Right cardiac atrium (tissue), 5 donors: ENCODE measurements around the gene INS. TPM values are rescaled to one million over a fixed set of nuclear protein-coding genes. Genes with fewer than 3 reads are reported as not detected.

ENCODE experiments used
- ATAC-seq, 2 donors: fragments of 200-7000 bp; cut with Tn5 transposase; one replicate each; pipeline versions ENCODE4 v1.8.0 to v1.9.1; 2020; ENCODE audit warnings: moderate library complexity in 2 of 2, mild to moderate bottlenecking in 1 of 2
- DNase-seq, 3 donors: peaks; one replicate each; pipeline ENCODE4 v3.0.0-alpha.2; 2020
- H3K27ac ChIP-seq: one replicate; pipeline ENCODE4 v1.5.1; 2013; ENCODE audit warnings: mild to moderate bottlenecking, low read length, control low read depth, moderate library complexity
- H3K27me3 ChIP-seq: one replicate; pipeline ENCODE4 v1.6.1; 2013; ENCODE audit not compliant: control insufficient read depth, insufficient read depth
- H3K4me1 ChIP-seq: one replicate; pipeline ENCODE4 v1.6.1; 2013; ENCODE audit warnings: low read length; ENCODE audit not compliant: control insufficient read depth, insufficient read depth
- H3K4me3 ChIP-seq: one replicate; pipeline ENCODE4 v1.5.1; 2013; ENCODE audit warnings: low read length, control low read depth
- H3K9me3 ChIP-seq: one replicate; pipeline ENCODE4 v1.6.1; 2013; ENCODE audit warnings: low read length; ENCODE audit not compliant: control insufficient read depth
- WGBS: extraction: QIAGEN DNeasy Blood & Tissue Kit; methylation state at CpG from one replicate; pipeline ENCODE4 v1.1.7; 2013; 5-methylcytosine and 5-hydroxymethylcytosine counted together
- intact Hi-C, 4 donors: fragments of 100-400 bp; cut with DNase I; formaldehyde crosslinking; loops; one replicate each; pipeline versions ENCODE4 v1.11.0 to v1.14.0; 2022 to 2023
- polyA plus RNA-seq: library from polyadenylated mRNA; stranded (reverse); fragments of 200-250 nt; gene quantifications from one replicate; pipeline ENCODE4 v1.2.3, GENCODE V29; 2013
- total RNA-seq, 4 donors: library from RNA; stranded (reverse); fragmentation: NEBNext Ultra II Directional; extraction: Animal tissue kit (Norgen Biotek cat#: 25700); gene quantifications; one replicate each; pipeline ENCODE4 v1.2.1, GENCODE V29; 2021
- donor health status: healthy with polysubstance abuse.
- donor health status: DM: no; HTN: yes; CAD: no.
- donor health status: DM: no; HTN: no; CAD: no.
- donor health status: DM: no; HTN: yes; CAD: no; lungs with severe emphysema.
- donor health status: DM: yes; HTN: yes; CAD: no.

INS gene
- total and polyA plus RNA-seq, 5 donors = 1.1 TPM; not detected in 4

DNA sequence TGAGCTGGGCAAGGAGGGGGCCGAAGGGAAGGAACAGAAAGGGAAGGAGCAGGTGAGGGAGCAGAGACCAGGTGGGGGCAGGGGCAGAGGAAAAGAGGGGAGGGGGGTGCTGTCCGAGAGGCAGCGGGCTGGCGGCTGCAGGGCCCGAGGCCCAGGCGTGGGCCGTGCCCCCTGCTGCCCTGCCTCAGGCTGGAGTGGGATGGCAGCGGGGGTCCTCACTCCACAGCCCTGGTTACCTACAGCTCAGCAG is 24.1 kb downstream of the INS start:
- ATAC-seq (peak in 1 of 2 donors; percentile 12), DNase-seq (peak in 1 of 3 donors; percentile 41)
- H3K4me1 ChIP-seq = no peaks in the 10 kb centered on the region
- H3K27me3 ChIP-seq = no peaks in the 10 kb centered on the region
- H3K27ac ChIP-seq = no peak overlapping the region
- no peaks in the 10 kb centered on the region for H3K9me3 ChIP-seq
- intact Hi-C loops = loop anchor here in 1 of 4 donors (5.0 kb wide), 1 partner anchor 40 kb away; no protein-coding TSS in a partner anchor
- WGBS = 37% methylated on average over 8 of the region's 8 CpGs
- H3K4me3 ChIP-seq = peak overlapping the region; percentile 34

GRCh38 chr11:2136209-2136951 is 24.6 kb downstream of the INS start:
- intact Hi-C loops = loop anchor here in 1 of 4 donors (5.0 kb wide), 1 partner anchor 39 kb away; no protein-coding TSS in a partner anchor
- no peaks in the 10 kb centered on the region for H3K9me3 ChIP-seq
- no peak overlapping the region for H3K27ac ChIP-seq
- peak in 1 of 3 donors; percentile 56 for DNase-seq
- H3K27me3 ChIP-seq = no peaks in the 10 kb centered on the region
- ATAC-seq = no peak
- no peaks in the 10 kb centered on the region for H3K4me1 ChIP-seq
- WGBS = 60% methylated on average over 24 of the region's 24 CpGs
- peak overlapping the region; percentile 34 for H3K4me3 ChIP-seq

DNA sequence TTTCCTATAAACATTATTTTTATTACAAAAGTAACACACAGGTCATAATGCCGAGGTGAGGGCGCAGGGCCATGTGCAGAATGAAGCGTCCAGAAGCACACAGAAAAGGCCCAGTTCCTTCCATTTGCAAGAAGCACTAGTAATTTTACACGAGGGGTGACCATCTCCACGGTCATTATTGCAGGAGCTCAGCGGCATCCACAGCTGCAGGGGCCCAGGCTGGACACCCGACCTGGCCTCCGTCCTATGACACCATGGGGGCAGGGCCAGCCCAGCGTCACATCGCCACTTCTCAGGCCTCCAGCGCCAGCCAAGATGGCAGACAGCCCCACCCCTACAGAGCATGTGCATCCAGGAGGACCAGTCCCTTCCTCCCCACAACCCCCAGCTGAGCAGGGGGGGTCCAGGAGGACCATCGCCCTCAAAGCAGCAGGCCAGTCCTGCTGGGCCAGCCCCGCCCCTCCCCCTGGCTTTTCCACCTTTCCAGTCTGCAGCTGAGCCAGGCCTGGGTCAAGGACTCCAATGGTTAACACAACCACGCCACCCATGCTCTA is 25.3 kb downstream of the INS start:
- ATAC-seq = no peak
- 80% methylated on average over 14 of the region's 14 CpGs for WGBS
- Histone ChIP-seq H3K9me3 (no peaks in the 10 kb centered on the region), H3K27me3 (no peaks in the 10 kb centered on the region), H3K27ac (no peak overlapping the region), H3K4me1 (no peaks in the 10 kb centered on the region), H3K4me3 (no peak overlapping the region)
- intact Hi-C loops = loop anchor here in 1 of 4 donors (5.0 kb wide), 1 partner anchor 38 kb away; no protein-coding TSS in a partner anchor
- peak in 1 of 3 donors; percentile 50 for DNase-seq

GRCh38 chr11:2135018-2135569 is 25.9 kb downstream of the INS start:
- Histone ChIP-seq H3K27ac (no peak overlapping the region), H3K4me3 (no peak overlapping the region), H3K4me1 (no peaks in the 10 kb centered on the region), H3K27me3 (no peaks in the 10 kb centered on the region), H3K9me3 (no peaks in the 10 kb centered on the region)
- intact Hi-C loops = loop anchor here in 1 of 4 donors (5.0 kb wide), 1 partner anchor 38 kb away; no protein-coding TSS in a partner anchor
- DNase-seq = peak in 1 of 3 donors; percentile 48
- ATAC-seq = no peak
- WGBS = 84% methylated on average over 26 of the region's 26 CpGs

DNA sequence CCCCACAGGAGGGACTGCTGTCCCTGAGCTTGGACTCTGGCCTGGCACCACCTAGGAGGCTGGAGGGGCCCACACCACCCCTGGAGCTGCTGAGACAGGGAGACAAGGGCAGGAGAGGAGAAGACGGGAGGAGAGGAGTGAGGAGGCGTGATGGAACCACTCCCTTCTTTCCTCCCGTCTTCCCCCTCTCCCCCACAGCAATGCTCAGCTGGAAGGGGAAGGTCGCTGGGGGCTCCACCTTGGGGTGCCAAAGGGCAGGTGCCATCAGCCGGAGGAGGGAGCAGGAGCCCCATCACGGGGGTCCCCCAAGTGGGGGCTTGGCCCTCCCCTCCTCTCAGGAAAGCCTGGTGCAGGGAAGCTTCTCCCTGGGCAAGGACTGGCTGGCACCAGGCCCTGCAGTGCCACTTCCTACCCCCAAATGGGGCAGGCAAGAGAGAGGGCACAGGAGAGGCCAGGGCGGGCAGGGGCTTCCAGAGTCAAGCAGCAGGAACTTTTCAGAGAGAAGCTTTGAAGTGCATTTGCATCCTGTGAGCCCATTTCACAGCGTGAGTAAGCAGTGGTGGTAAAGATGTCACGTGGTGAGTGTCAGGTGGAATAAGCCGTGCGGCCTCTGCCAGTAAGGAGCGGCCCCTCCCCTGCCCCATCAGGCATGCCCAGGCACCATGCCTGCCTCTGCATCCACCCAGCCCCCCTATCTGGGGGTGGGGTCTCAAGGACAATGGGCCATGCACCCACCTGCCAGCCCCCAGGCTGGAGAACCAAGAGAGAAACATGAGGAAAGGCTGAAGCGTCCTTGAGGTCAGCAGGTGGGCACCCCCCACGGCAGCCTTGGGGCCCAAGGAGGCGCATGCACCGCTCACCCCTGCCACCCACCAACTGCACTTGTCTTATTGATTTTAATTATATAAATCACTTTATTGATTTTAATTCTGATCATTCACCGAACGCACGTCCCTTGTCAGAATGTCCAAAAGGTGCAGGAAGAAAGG is 26.7 kb downstream of the INS start:
- DNase-seq = no peak
- Histone ChIP-seq H3K27ac (no peak overlapping the region), H3K4me1 (no peaks in the 10 kb centered on the region), H3K9me3 (no peaks in the 10 kb centered on the region), H3K4me3 (no peak overlapping the region), H3K27me3 (no peaks in the 10 kb centered on the region)
- no peak for ATAC-seq
- intact Hi-C loops = loop anchor here in 1 of 4 donors (5.0 kb wide), 1 partner anchor 37 kb away; no protein-coding TSS in a partner anchor
- WGBS = 80% methylated on average over 19 of the region's 19 CpGs

DNA sequence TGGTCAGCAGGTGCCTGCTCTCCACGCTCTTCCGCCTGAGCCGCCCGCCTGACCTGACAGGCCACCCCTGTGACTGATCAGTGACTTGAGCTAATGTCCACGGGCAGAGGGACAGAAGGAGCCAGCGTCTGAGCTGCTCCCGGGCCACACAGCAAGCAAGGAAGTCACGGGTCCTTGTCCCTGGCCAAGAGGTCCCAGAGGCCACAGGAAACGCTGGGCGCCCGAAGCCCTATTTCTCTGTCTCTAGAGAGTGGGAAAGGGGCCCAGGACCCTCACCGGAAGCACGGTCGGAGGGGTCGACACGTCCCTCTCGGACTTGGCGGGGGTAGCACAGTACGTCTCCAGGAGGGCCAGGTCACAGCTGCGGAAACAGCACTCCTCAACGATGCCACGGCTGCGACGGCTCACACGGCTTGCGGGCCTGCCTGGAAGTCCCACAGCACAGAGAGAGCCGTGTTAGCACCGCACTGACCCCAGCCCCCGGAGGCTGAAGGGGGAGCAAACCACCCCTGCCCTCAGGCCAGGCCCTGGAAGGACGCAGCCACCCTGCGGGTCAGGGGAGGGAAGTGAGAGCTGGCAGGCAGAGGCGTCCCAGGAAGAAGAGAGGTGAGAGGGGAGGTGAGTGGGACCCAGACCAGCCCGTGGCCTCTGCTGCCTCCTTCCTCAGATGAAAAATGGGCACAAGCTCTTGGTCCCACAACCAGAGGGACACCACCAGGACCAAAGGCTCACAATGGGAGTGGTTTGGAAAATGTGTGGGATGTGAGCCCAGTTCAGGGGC is 27.6 kb downstream of the INS start:
- ATAC-seq = no peak
- Histone ChIP-seq H3K9me3 (no peaks in the 10 kb centered on the region), H3K4me1 (no peaks in the 10 kb centered on the region), H3K27ac (no peak overlapping the region), H3K4me3 (no peak overlapping the region), H3K27me3 (no peaks in the 10 kb centered on the region)
- 50% methylated on average over 33 of the region's 33 CpGs for WGBS
- intact Hi-C loops = no loop called here
- DNase-seq = peak in 1 of 3 donors; percentile 48

DNA sequence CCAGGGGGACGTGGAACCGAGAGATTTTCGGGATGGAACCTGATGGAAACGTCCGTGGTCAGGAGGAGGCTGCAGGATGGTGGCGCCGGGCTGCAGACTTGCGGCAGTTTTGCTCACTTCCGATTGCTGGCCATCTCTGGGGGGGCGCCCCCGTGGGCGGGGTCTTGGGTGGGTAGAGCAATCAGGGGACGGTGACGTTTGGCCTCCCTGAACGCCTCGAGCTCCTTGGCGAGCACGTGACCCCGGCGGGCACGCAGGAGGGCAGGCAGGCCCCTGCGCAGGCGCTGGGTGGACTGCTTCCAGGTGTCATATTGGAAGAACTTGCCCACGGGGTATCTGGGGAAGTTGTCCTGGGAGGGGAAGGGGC is 28.2 kb downstream of the INS start:
- 55% methylated on average over 24 of the region's 24 CpGs for WGBS
- Histone ChIP-seq H3K4me1 (no peaks in the 10 kb centered on the region), H3K27me3 (no peaks in the 10 kb centered on the region), H3K9me3 (no peaks in the 10 kb centered on the region), H3K4me3 (no peak overlapping the region), H3K27ac (no peak overlapping the region)
- DNase-seq (peak in 1 of 3 donors; percentile 56), ATAC-seq (no peak)
- intact Hi-C loops = no loop called here

GRCh38 chr11:2132246-2132645 is 28.8 kb downstream of the INS start:
- Histone ChIP-seq H3K27me3 (no peaks in the 10 kb centered on the region), H3K27ac (no peak overlapping the region), H3K4me1 (no peaks in the 10 kb centered on the region), H3K9me3 (no peaks in the 10 kb centered on the region), H3K4me3 (no peak overlapping the region)
- 63% methylated on average over 6 of the region's 6 CpGs for WGBS
- ATAC-seq = no peak
- no peak for DNase-seq
- intact Hi-C loops = no loop called here

DNA sequence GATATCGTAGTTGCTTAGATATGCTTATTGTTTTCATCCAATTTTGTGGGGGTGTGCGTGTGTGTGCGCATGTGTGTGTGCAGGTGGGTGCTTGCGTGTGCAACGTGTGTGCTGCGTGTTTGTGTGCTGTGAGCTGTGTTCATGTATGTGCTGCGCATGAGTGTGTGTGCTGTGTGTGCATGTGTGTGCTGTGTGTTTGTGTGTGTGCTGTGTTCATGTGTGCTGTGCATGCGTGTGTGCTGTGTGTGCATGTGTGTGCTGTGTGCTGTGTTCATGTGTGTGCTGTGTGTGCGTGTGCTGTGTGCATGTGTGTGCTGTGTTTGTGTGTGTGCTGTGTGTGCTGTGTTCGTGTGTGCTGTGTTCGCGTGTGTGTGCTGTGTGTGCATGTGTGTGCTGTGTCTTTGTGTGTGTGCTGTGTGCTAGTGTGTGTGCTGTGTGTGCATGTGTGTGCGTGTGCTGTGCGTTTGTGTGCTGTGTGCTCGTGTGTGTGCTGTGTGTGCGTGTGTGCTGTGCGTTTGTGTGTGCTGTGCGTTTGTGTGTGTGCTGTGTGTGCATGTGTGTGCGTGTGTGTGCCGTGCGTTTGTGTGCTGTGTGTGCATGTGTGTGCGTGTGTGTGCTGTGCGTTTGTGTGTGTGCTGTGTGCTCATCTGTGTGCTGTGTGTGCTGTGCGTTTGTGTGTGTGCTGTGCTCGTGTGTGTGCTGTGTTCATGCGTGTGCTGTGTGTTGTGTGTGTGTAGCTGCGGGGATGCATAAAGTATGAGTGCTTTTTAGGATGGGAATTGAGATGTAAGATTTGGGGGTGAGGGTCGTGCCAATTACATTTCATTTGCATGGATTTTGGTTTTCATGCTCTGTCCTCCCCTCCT is 29.4 kb downstream of the INS start:
- no peak overlapping the region for H3K4me3 ChIP-seq
- no peaks in the 10 kb centered on the region for H3K9me3 ChIP-seq
- H3K4me1 ChIP-seq = no peaks in the 10 kb centered on the region
- DNase-seq (no peak), ATAC-seq (no peak)
- no peaks in the 10 kb centered on the region for H3K27me3 ChIP-seq
- 87% methylated on average over 28 of the region's 28 CpGs for WGBS
- H3K27ac ChIP-seq = no peak overlapping the region
- intact Hi-C loops = no loop called here
